KMS-11 (cell line): ENCODE data around the gene KIF7.

Experiments used
- H2AFZ ChIP-seq: fragments of 200-600 bp; sonication (generic); 2 replicates; pipeline ENCODE4 v1.6.1; 2016; ENCODE audit warnings: antibody characterized with exemption, mixed run types, low read depth
- H3K27ac ChIP-seq: fragments of 200-600 bp; sonication (generic); 2 replicates; pipeline ENCODE4 v1.6.1; 2016; ENCODE audit warnings: mild to moderate bottlenecking, mixed run types
- H3K27me3 ChIP-seq: fragments of 200-600 bp; sonication (generic); 2 replicates; pipeline ENCODE4 v1.6.1; 2017; ENCODE audit warnings: mild to moderate bottlenecking, low read depth, mixed run types, moderate library complexity; ENCODE audit not compliant: insufficient read depth
- H3K36me3 ChIP-seq: fragments of 200-600 bp; sonication (generic); 2 replicates; pipeline ENCODE4 v1.6.1; 2017; ENCODE audit warnings: mild to moderate bottlenecking, mixed run types; ENCODE audit not compliant: insufficient read depth
- H3K4me1 ChIP-seq: fragments of 200-600 bp; sonication (generic); 2 replicates; pipeline ENCODE4 v1.6.1; 2016; ENCODE audit warnings: mild to moderate bottlenecking, low read depth, mixed run types; ENCODE audit not compliant: poor library complexity, severe bottlenecking
- H3K4me2 ChIP-seq: fragments of 200-600 bp; sonication (generic); 2 replicates; pipeline ENCODE4 v1.7.0; 2016; ENCODE audit warnings: mild to moderate bottlenecking, mixed run types
- H3K4me3 ChIP-seq: fragments of 200-600 bp; sonication (generic); IDR thresholded peaks from 2 replicates; pipeline ENCODE4 v1.6.1; 2017; ENCODE audit warnings: low read depth, low read length, mixed read lengths; ENCODE audit not compliant: insufficient read depth
- H3K79me2 ChIP-seq: fragments of 200-600 bp; sonication (generic); 2 replicates; pipeline ENCODE4 v1.6.1; 2016; ENCODE audit warnings: low read depth, mixed run types; ENCODE audit not compliant: insufficient read depth
- H3K9ac ChIP-seq: fragments of 200-600 bp; sonication (generic); 2 replicates; pipeline ENCODE4 v1.6.1; 2016; ENCODE audit warnings: mild to moderate bottlenecking, mixed run types
- H4K20me1 ChIP-seq: fragments of 200-600 bp; sonication (generic); 2 replicates; pipeline ENCODE4 v1.6.1; 2016; ENCODE audit warnings: mild to moderate bottlenecking, mixed run types; ENCODE audit not compliant: insufficient read depth
- CTCF ChIP-seq: fragments of 200-600 bp; sonication (generic); conservative IDR thresholded peaks from 2 replicates; pipeline ENCODE4 v1.6.1; 2017; ENCODE audit warnings: low read depth, mild to moderate bottlenecking, antibody characterized with exemption, low read length, moderate library complexity, mixed read lengths

The KIF7 gene

GRCh38 chr15:89645680-89646079, 9.6 kb downstream of the KIF7 start:
- Histone ChIP-seq H3K4me2 (no peak overlapping the region), H3K79me2 (no peaks in the 10 kb centered on the region), H3K27ac (no peak overlapping the region), H3K4me1 (peaks cover 3% of the 10 kb centered on the region), H3K27me3 (no peaks in the 10 kb centered on the region), H4K20me1 (no peaks in the 10 kb centered on the region), H2AFZ (no peak overlapping the region), H3K4me3 (no peak overlapping the region), H3K36me3 (no peaks in the 10 kb centered on the region), H3K9ac (no peak overlapping the region)
- TF ChIP-seq CTCF = no peak

GRCh38 chr15:89642106-89642505, 13.2 kb downstream of the KIF7 start:
- Histone ChIP-seq H3K36me3 (no peaks in the 10 kb centered on the region), H3K4me3 (no peak overlapping the region)

GRCh38 chr15:89641053-89641452, 14.2 kb downstream of the KIF7 start:
- no peaks in the 10 kb centered on the region for H3K36me3 ChIP-seq
- H3K27ac ChIP-seq = no peak overlapping the region
- no peaks in the 10 kb centered on the region for H4K20me1 ChIP-seq
- no peak overlapping the region for H2AFZ ChIP-seq
- no peak overlapping the region for H3K4me3 ChIP-seq
- H3K9ac ChIP-seq = no peak overlapping the region
- no peaks in the 10 kb centered on the region for H3K4me1 ChIP-seq
- H3K27me3 ChIP-seq = no peaks in the 10 kb centered on the region
- H3K79me2 ChIP-seq = no peaks in the 10 kb centered on the region
- no peak for TF ChIP-seq CTCF
- H3K4me2 ChIP-seq = no peak overlapping the region

More at GRCh38 chr15:89642106-89642505, 13.2 kb downstream of the KIF7 start:
- Histone ChIP-seq H3K4me2 (no peak overlapping the region), H3K9ac (no peak overlapping the region), H3K79me2 (no peaks in the 10 kb centered on the region), H3K4me1 (peaks cover 3% of the 10 kb centered on the region), H4K20me1 (no peaks in the 10 kb centered on the region), H3K27me3 (no peaks in the 10 kb centered on the region), H2AFZ (no peak overlapping the region), H3K27ac (no peak overlapping the region)
- no peak for TF ChIP-seq CTCF

GRCh38 chr15:89640245-89640644, 15.0 kb downstream of the KIF7 start:
- Histone ChIP-seq H3K36me3 (no peaks in the 10 kb centered on the region), H3K27me3 (no peaks in the 10 kb centered on the region), H3K79me2 (no peaks in the 10 kb centered on the region), H4K20me1 (no peaks in the 10 kb centered on the region), H2AFZ (no peak overlapping the region), H3K4me2 (no peak overlapping the region), H3K9ac (no peak overlapping the region), H3K27ac (no peak overlapping the region), H3K4me1 (no peaks in the 10 kb centered on the region), H3K4me3 (no peak overlapping the region)
- TF ChIP-seq CTCF = no peak
